Esophagus muscularis mucosa (tissue), 4 donors: Measurements from ENCODE around the gene MATCAP1. TPM values are rescaled to one million over a fixed set of nuclear protein-coding genes. Genes with fewer than 3 reads are reported as not detected.
A peak's percentile ranks its signal among the peaks of the same experiment; 100 is the strongest.

Experiments used
- DNase-seq: peaks from one replicate; pipeline ENCODE4 v3.0.0-alpha.2; 2017; ENCODE audit errors: extremely low spot score
- H3K27ac ChIP-seq, 4 donors: fragments of 200-600 bp; sonication (generic); replicated peaks in 1 of 4; 1 replicate in 3 of 4; 2 replicates in 1 of 4; pipeline ENCODE4 v1.5.1; 2016 to 2019; ENCODE audit warnings: mild to moderate bottlenecking in 1 of 4
- H3K27me3 ChIP-seq, 4 donors: fragments of 200-600 bp; sonication (generic); one replicate each; pipeline versions ENCODE4 v1.5.1 to v1.6.0; 2016 to 2019
- H3K36me3 ChIP-seq, 4 donors: fragments of 200-600 bp; sonication (generic); one replicate each; pipeline ENCODE4 v1.5.1; 2016 to 2019
- H3K4me1 ChIP-seq, 4 donors: fragments of 200-600 bp; sonication (generic); one replicate each; pipeline ENCODE4 v1.5.1; 2016 to 2019
- H3K4me3 ChIP-seq, 4 donors: fragments of 200-600 bp; sonication (generic); 1 replicate in 2 of 4; 2 replicates in 2 of 4; pipeline ENCODE4 v1.5.1; 2016 to 2019; ENCODE audit warnings: mild to moderate bottlenecking in 4 of 4, moderate library complexity in 1 of 4
- H3K9me3 ChIP-seq, 4 donors: fragments of 200-600 bp; sonication (generic); 1 replicate in 3 of 4; 2 replicates in 1 of 4; pipeline ENCODE4 v1.5.1; 2016 to 2019
- EP300 ChIP-seq: sonication (generic); formaldehyde crosslinking; IDR thresholded peaks from one replicate; pipeline ENCODE4 v1.6.1; 2017; ENCODE audit warnings: antibody characterized with exemption
- POLR2A ChIP-seq: fragments of 450-650 bp; IDR thresholded peaks from one replicate; pipeline ENCODE4 v1.6.1; 2017; ENCODE audit warnings: antibody characterized with exemption, moderate library complexity, mild to moderate bottlenecking, low read depth
- POLR2AphosphoS5 ChIP-seq, 2 donors: sonication (generic); formaldehyde crosslinking; IDR thresholded peaks; one replicate each; pipeline ENCODE4 v1.6.1; 2017; ENCODE audit warnings: antibody characterized with exemption in 2 of 2
- WGBS: methylation state at CpG from one replicate; pipeline ENCODE4 v1.1.5; 2018; 5-methylcytosine and 5-hydroxymethylcytosine counted together
- intact Hi-C: fragments of 100-400 bp; cut with DNase I; formaldehyde crosslinking; loops from one replicate; pipeline ENCODE4 v1.15.1; 2023
- total RNA-seq, 4 donors: library from RNA; depleted of rRNA; stranded (reverse); fragments of >200 nt; gene quantifications; one replicate each; pipeline versions ENCODE4 v1.1.0 to v1.2.1, GENCODE V29; 2016
- TF ChIP-seq, protein P1 (sequence below), 3 experiments: fragments of 200-600 bp in 2 of 3; fragments of 450-650 bp in 1 of 3; sonication (generic) in 2 of 3; IDR thresholded peaks; one replicate each; pipeline ENCODE4 v1.5.1; 2017 to 2019; ENCODE audit warnings: antibody characterized with exemption in 3 of 3, mild to moderate bottlenecking in 2 of 3, moderate library complexity in 1 of 3

MATCAP1 gene
- total RNA-seq, 4 donors from 2014 or later, result 7.8 to 17.7 (median 11.2) TPM

DNA sequence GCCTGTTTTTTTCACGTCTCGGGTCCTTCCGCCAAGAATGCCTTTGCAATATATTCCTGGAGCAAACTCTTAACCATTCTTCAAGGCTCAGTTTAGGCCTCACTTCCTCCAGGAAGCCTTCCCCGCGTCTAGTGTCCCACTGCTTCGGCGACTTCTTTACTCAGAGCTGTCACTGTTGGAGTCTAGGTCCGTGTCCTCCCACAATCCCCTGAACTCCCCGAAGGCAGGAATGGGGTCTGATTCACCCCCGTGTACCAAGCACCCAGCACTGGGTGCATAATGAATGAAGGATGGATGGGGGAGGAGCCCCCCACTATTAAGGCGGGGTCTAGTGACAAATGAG, 508 bp downstream of the MATCAP1 start:
- peaks cover 31 to 69% (median 61%) of the 10 kb centered on the region in 4 donors for H3K4me1 ChIP-seq
- no peaks in the 10 kb centered on the region for H3K27me3 ChIP-seq
- intact Hi-C loops, result no loop called here
- no peaks in the 10 kb centered on the region for H3K9me3 ChIP-seq
- 8% methylated on average over 11 of the region's 11 CpGs for WGBS
- H3K36me3 ChIP-seq, result no peaks in the 10 kb centered on the region
- H3K27ac ChIP-seq, result peak overlapping the region; percentile 94 to 95 (median 94)
- no peak for TF ChIP-seq POLR2A
- TF ChIP-seq, protein P1, sequence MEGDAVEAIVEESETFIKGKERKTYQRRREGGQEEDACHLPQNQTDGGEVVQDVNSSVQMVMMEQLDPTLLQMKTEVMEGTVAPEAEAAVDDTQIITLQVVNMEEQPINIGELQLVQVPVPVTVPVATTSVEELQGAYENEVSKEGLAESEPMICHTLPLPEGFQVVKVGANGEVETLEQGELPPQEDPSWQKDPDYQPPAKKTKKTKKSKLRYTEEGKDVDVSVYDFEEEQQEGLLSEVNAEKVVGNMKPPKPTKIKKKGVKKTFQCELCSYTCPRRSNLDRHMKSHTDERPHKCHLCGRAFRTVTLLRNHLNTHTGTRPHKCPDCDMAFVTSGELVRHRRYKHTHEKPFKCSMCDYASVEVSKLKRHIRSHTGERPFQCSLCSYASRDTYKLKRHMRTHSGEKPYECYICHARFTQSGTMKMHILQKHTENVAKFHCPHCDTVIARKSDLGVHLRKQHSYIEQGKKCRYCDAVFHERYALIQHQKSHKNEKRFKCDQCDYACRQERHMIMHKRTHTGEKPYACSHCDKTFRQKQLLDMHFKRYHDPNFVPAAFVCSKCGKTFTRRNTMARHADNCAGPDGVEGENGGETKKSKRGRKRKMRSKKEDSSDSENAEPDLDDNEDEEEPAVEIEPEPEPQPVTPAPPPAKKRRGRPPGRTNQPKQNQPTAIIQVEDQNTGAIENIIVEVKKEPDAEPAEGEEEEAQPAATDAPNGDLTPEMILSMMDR (IDR thresholded peaks at IDR 0.05), result no peak
- no peak for TF ChIP-seq EP300
- TF ChIP-seq POLR2AphosphoS5 (IDR thresholded peaks at IDR 0.05), result no peak
- H3K4me3 ChIP-seq, result peak overlapping the region; percentile 70 to 92 (median 72)
- DNase-seq, result no peak

DNA sequence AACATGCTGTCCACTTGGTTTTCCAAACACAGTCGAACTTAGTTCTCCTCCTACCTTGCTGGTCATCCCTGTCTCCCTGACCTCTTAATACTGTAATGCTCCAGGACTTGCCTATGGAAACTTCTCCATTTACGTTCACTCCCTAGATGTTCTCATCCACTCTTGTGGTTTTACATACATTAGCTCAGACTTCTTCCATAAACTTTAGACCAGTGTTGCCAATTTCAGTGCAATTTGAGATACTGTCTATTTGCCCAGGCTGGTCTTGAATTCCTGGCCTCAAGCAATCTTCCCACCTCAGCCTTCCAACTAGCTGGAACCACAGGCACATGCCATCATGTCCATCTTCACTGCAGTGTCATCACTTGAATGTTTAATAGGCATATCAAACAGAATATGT, 1.5 kb downstream of the MATCAP1 start:
- Histone ChIP-seq H3K27me3 (no peaks in the 10 kb centered on the region), H3K36me3 (no peaks in the 10 kb centered on the region), H3K4me3 (no peak overlapping the region), H3K4me1 (peaks cover 37 to 79% (median 70%) of the 10 kb centered on the region in 4 donors), H3K27ac (peak overlapping the region; percentile 94 to 95 (median 94)), H3K9me3 (no peaks in the 10 kb centered on the region)
- TF ChIP-seq POLR2A, result no peak
- TF ChIP-seq POLR2AphosphoS5 (IDR thresholded peaks at IDR 0.05), result no peak
- TF ChIP-seq EP300, result no peak
- TF ChIP-seq, protein P1 (IDR thresholded peaks at IDR 0.05), result no peak
- WGBS, result 88% methylated on average over 2 of the region's 2 CpGs
- intact Hi-C loops, result no loop called here
- no peak for DNase-seq

DNA sequence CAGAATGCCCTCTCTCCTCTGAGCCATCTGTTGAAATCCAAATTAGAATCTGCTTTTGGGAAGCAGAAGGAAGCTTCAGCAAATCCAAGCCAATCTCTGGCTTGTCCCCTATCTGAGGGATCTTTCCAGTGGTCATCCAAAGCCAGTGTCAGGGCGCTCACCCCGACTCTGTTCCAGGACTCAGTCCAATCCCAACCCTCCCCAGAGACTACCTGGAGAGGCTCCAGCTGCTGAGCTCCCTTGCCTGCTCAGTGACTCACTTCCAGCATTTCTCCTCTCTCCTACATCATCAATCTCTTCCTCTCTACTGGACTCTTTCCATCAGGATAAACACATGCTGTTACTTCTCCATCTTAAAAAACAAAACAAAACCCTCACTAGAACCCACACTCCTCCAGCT, 2.4 kb downstream of the MATCAP1 start:
- Histone ChIP-seq H3K27me3 (no peaks in the 10 kb centered on the region), H3K4me1 (peaks cover 37 to 88% (median 72%) of the 10 kb centered on the region in 4 donors), H3K4me3 (no peak overlapping the region), H3K27ac (peak overlapping the region; percentile 94 to 95 (median 94)), H3K36me3 (peaks cover 0 to 4% (median 2%) of the 10 kb centered on the region in 4 donors), H3K9me3 (no peaks in the 10 kb centered on the region)
- TF ChIP-seq POLR2A (no peak), POLR2AphosphoS5 (IDR thresholded peaks at IDR 0.05) (peak; percentile 26 to 52), EP300 (no peak)
- TF ChIP-seq, protein P1 (IDR thresholded peaks at IDR 0.05), result no peak
- 39% methylated on average over 2 of the region's 2 CpGs for WGBS
- intact Hi-C loops, result no loop called here
- no peak for DNase-seq

DNA sequence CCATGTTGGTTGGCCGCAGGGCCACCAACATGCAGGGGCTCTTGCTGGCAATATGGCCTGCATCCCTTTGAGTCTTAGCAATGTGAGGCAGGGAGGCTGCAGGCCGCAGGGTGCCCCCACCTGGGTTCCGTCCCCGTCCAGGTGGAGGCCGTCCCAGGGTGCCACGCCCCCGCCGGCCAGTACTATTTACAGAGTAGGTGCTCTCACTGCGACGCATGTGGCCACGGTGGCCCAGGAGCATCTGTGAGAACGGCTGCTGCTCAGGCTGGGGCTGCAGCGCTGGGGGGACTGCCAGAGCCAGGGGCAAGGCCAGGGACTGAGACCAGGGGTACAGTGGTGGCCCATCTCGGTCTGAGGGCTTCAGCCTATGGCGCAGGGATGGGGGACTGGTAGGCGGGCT, 3.6 kb downstream of the MATCAP1 start:
- Histone ChIP-seq H3K27me3 (no peaks in the 10 kb centered on the region), H3K4me1 (peaks cover 30 to 87% (median 71%) of the 10 kb centered on the region in 4 donors), H3K9me3 (no peaks in the 10 kb centered on the region), H3K36me3 (peaks cover 0 to 11% (median 7%) of the 10 kb centered on the region in 4 donors), H3K4me3 (no peak overlapping the region), H3K27ac (peak overlapping the region in 1 of 4 donors; percentile 94)
- no peak for TF ChIP-seq POLR2A
- TF ChIP-seq POLR2AphosphoS5 (IDR thresholded peaks at IDR 0.05), result no peak
- no peak for TF ChIP-seq EP300
- TF ChIP-seq, protein P1 (IDR thresholded peaks at IDR 0.05), result no peak
- intact Hi-C loops, result no loop called here
- DNase-seq, result no peak
- WGBS, result 87% methylated on average over 15 of the region's 16 CpGs

DNA sequence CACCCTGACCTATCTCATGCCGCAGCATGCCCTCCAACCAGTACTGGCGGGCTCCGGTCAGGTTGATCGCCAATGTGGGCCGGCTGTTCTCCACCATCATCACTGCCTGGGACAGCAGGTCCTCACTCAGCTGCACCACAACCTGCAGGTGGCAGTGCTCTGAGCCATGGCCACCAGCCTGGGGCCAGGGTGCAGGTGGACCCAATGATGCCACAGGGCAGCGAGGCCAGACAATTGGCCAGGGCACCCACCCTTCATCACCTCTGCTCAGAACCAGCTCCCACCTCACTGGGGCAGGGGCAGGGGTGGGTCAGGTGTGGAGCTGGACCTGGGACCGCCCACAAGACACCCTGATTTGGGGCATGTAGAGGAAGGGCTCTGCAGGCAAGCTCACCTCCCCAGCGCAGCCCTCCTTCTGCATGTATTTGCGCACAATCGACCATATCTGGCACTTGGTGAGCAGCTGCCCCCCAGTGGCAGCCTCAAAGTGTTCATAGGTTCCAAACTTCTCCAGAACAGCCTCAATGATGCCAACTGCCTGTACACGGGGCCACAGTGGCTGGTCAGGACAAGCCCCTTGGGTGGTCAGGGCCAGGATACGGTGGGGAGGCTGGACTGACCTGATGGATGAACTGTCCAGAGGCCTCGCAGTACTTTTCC, 4.2 kb downstream of the MATCAP1 start:
- Histone ChIP-seq H3K27me3 (no peaks in the 10 kb centered on the region), H3K4me1 (peaks cover 30 to 87% (median 71%) of the 10 kb centered on the region in 4 donors), H3K4me3 (no peak overlapping the region), H3K27ac (peak overlapping the region in 1 of 4 donors; percentile 73), H3K9me3 (no peaks in the 10 kb centered on the region), H3K36me3 (peaks cover 0 to 16% (median 9%) of the 10 kb centered on the region in 4 donors)
- no peak for TF ChIP-seq POLR2AphosphoS5 (IDR thresholded peaks at IDR 0.05)
- no peak for TF ChIP-seq POLR2A
- no peak for TF ChIP-seq EP300
- TF ChIP-seq, protein P1 (IDR thresholded peaks at IDR 0.05), result no peak
- WGBS, result 100% methylated on average over 4 of the region's 13 CpGs
- no peak for DNase-seq
- intact Hi-C loops, result no loop called here
